Kidney (tissue), 14 donors: ENCODE results near the gene TNPO2. TPM values are rescaled to one million over a fixed set of nuclear protein-coding genes. Genes with fewer than 3 reads are reported as not detected.

Source experiments
- DNase-seq, 5 donors: peaks; one replicate each; pipeline ENCODE4 v3.0.0-alpha.2; 2013 to 2020
- FAIRE-seq: peaks from 2 replicates; lab custom pipeline; 2012; peaks lifted over from hg19 to GRCh38; lab: Jason Lieb, UNC
- H3K27ac ChIP-seq, 2 donors: one replicate each; pipeline ENCODE4 v1.7.0; 2013; ENCODE audit warnings: low read depth in 2 of 2, low read length in 2 of 2, inconsistent platforms in 1 of 2
- H3K27me3 ChIP-seq: one replicate; pipeline ENCODE4 v1.7.1; 2013; ENCODE audit warnings: low read length, inconsistent platforms; ENCODE audit not compliant: control insufficient read depth, insufficient read depth
- H3K36me3 ChIP-seq, 3 donors: one replicate each; pipeline versions ENCODE4 v1.7.0 to v1.7.1; 2013; ENCODE audit warnings: low read length in 3 of 3, control low read depth in 1 of 3, inconsistent platforms in 1 of 3; ENCODE audit not compliant: insufficient read depth in 3 of 3, control insufficient read depth in 2 of 3
- H3K4me1 ChIP-seq, 3 donors: one replicate each; pipeline versions ENCODE4 v1.7.0 to v1.7.1; 2013; ENCODE audit warnings: low read length in 3 of 3, inconsistent platforms in 1 of 3, low read depth in 1 of 3; ENCODE audit not compliant: control insufficient read depth in 2 of 3, insufficient read depth in 2 of 3
- H3K4me3 ChIP-seq, 3 donors: one replicate each; pipeline versions ENCODE4 v1.7.0 to v1.8.1; 2013; ENCODE audit warnings: low read length in 3 of 3, control low read depth in 1 of 3, inconsistent platforms in 1 of 3
- H3K9ac ChIP-seq, 3 donors: one replicate each; pipeline versions ENCODE4 v1.7.0 to v1.7.1; 2013; ENCODE audit warnings: low read length in 3 of 3, control low read depth in 1 of 3, inconsistent platforms in 1 of 3
- H3K9me3 ChIP-seq, 3 donors: one replicate each; pipeline versions ENCODE4 v1.7.0 to v1.7.1; 2013; ENCODE audit warnings: low read length in 3 of 3, control low read depth in 1 of 3, inconsistent platforms in 1 of 3; ENCODE audit not compliant: control insufficient read depth in 2 of 3, insufficient read depth in 1 of 3
- CTCF ChIP-seq: IDR thresholded peaks from 3 replicates; pipeline ENCODE4 v1.5.1; 2012; ENCODE audit warnings: mild to moderate bottlenecking, moderate library complexity, borderline replicate concordance; ENCODE audit not compliant: insufficient read depth; ENCODE audit errors: extremely low read depth
- intact Hi-C: fragments of 100-400 bp; cut with DNase I; formaldehyde crosslinking; loops from one replicate; pipeline ENCODE4 v1.11.1; 2022
- polyA plus RNA-seq: library from polyadenylated mRNA; stranded (reverse); fragments of 350-450 nt; fragmentation: Illumina TruSeq; extraction: RNeasy Lipid Tissue Mini Kit (QIAGEN cat#74804); gene quantifications from one replicate; pipeline ENCODE4 v1.2.3, GENCODE V29; 2014; ENCODE audit warnings: low read depth, low replicate concordance; ENCODE audit not compliant: insufficient read depth
- total RNA-seq: library from RNA; stranded (reverse); fragmentation: NEBNext Ultra II Directional; extraction: Animal tissue kit (Norgen Biotek cat#: 25700); gene quantifications from one replicate; pipeline ENCODE4 v1.2.1, GENCODE V29; 2021
- donor health status: control.
- donor health status: control.
- donor health status: control.
- donor health status: control.
- donor health status: control.
- donor health status: DM: yes; HTN: yes; CAD: no.
- donor health status: Normal renal cell carcinoma (clear cell type).

Gene TNPO2
- total and polyA plus RNA-seq, 2 donors from 2014 or later, result 20.5 to 62.7 TPM

DNA sequence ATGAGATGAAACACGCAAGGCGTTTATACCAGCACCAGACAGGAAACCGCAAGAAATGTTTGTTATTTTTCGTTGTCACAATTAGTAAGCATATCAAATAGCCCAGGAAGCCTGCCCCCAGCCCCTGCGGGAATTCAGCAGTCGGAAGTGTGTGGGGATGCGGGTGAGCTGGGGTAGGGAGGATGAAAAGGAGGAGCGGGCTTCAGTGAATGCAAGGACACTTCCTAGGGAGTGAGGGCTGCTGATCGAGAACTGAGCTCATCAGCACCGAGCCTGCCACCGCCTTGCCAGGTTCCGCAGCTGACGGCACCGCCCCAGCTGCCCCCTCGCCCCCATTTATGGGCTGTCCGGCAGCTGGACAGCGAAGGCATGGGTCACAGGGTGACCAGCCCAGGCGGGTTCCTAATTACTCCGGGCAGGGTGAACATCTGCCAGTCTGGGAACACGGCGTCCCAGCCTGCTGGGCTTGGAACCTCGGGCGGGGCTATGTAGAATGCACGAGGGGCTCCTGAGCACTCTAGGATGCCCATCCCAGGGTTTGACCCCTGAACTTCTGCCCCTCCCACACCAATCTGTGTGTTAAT is 26.3 kb upstream of the TNPO2 start:
- no peak for TF ChIP-seq CTCF
- H3K9ac ChIP-seq, result no peak overlapping the region
- DNase-seq (no peak), FAIRE-seq (no peak)
- H3K27ac ChIP-seq, result no peak overlapping the region
- H3K4me1 ChIP-seq, result no peaks in the 10 kb centered on the region
- intact Hi-C loops, result no loop called here
- no peak overlapping the region for H3K4me3 ChIP-seq
- no peaks in the 10 kb centered on the region for H3K27me3 ChIP-seq
- no peaks in the 10 kb centered on the region for H3K9me3 ChIP-seq
- peaks cover 2 to 9% (median 6%) of the 10 kb centered on the region in 3 donors for H3K36me3 ChIP-seq

DNA sequence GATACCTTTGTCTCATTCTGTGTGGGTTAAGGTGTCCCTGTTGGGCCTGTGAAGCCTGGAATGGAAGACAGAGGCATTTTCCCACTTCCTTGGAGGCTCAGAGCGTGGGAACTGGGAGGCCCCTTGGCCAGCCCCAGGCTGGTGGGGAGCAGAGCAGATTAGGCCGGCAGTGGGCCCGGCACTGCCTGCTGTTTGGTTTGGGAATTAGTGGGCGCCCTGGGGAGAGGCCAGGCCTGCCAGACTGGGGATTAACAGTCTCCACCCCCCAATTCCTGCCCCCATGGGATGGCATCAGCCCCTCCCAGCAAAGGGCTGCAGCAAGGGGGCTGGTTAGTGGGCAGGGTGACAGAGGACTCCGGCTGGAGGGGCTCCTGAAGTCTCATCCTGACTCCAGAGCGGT is 24.8 kb upstream of the TNPO2 start:
- DNase-seq (no peak), FAIRE-seq (no peak)
- Histone ChIP-seq H3K9me3 (no peaks in the 10 kb centered on the region), H3K27ac (no peak overlapping the region), H3K27me3 (no peaks in the 10 kb centered on the region), H3K36me3 (peaks cover 2 to 9% (median 6%) of the 10 kb centered on the region in 3 donors), H3K4me1 (no peaks in the 10 kb centered on the region), H3K9ac (no peak overlapping the region), H3K4me3 (no peak overlapping the region)
- intact Hi-C loops, result no loop called here
- TF ChIP-seq CTCF, result no peak

GRCh38 chr19:12745166-12745897 is 21.6 kb upstream of the TNPO2 start:
- intact Hi-C loops, result no loop called here
- TF ChIP-seq CTCF, result no peak
- H3K9me3 ChIP-seq, result no peaks in the 10 kb centered on the region
- no peak for DNase-seq
- no peak overlapping the region for H3K27ac ChIP-seq
- H3K4me1 ChIP-seq, result no peaks in the 10 kb centered on the region
- no peak overlapping the region for H3K9ac ChIP-seq
- peaks cover 2 to 9% (median 9%) of the 10 kb centered on the region in 3 donors for H3K36me3 ChIP-seq
- no peaks in the 10 kb centered on the region for H3K27me3 ChIP-seq
- H3K4me3 ChIP-seq, result no peak overlapping the region
- no peak for FAIRE-seq
